HK-2 (cell line): ENCODE data around the gene ZNF846.
"Not testable (repeated sequence)": the region's sequence is repeated elsewhere in the genome, so short reads cannot be mapped to it uniquely, and the experiment has no call there.

ENCODE experiments used
- DNase-seq: peaks from one replicate; pipeline ENCODE4 v3.0.0-alpha.2; 2018; ENCODE audit not compliant: unreplicated experiment

ZNF846 gene

GRCh38 chr19:9784163-9784496 is 15.6 kb upstream of the ZNF846 start:
- not testable (repeated sequence) for DNase-seq

DNA sequence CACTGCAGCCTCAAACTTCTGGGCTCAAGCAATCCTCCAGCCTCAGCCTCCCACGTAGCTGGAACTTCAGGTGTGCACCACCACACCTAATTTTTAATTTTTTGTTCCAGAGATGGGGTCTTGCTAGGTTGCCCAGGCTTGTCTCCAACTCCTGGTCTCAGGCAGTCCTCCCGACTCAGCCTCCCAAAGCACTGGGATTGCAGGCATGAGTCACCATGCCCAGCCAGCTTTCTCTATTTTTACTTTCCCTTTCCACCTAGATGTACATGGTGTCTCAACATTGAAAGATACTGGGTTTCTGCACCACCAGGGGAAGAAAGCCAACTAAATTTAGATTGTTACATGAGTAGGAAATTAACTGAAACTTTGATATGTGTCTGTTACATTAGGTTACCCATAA is 13.8 kb upstream of the ZNF846 start:
- DNase-seq: no peak

- no peak for DNase-seq
Observed at GRCh38 chr19:9757544-9758501, 10.7 kb downstream of the ZNF846 start.

GRCh38 chr19:9752701-9753443 is 15.7 kb downstream of the ZNF846 start:
- no peak for DNase-seq

DNA sequence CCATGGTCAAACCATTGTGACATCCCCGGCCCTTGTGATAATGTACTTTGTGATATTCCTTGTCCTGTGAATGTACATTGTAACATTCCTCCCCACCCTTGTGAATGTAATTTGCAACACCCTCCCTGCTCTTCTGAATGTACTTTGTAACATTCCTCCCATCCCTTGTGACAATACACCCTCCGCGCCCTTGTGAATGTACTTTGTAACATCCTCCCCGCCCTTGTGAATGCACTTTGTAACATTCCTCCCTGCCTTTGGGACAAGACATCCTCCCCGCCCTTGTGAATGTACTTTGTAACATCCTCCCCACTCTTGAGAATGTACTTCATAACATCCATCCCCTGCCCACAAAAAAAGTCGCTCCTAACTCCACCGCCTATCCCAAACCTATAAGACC is 17.1 kb downstream of the ZNF846 start:
- DNase-seq: no peak

- DNase-seq: no peak
Observed at GRCh38 chr19:9741476-9742171, 26.9 kb downstream of the ZNF846 start.

DNA sequence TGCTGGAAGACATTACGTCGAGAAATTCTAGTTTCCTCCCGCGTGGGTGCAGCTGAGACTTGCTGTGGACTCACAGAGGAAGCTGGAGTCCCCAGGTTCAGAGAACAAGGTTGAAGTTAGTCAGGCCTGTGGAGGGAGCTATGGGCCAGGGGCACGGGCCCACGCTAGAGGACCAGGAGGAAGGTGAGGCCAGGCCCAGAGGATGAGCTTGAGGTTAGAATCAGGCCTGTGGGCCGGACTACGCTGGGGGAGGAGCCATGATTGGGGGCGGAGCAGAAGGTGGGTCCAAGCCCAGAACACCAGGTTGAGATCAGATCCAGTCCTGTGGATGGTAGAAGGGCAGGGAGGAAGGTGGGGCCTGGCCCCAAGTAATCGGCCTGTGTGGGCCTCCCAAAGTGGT is 32.6 kb downstream of the ZNF846 start:
- no peak for DNase-seq

DNA sequence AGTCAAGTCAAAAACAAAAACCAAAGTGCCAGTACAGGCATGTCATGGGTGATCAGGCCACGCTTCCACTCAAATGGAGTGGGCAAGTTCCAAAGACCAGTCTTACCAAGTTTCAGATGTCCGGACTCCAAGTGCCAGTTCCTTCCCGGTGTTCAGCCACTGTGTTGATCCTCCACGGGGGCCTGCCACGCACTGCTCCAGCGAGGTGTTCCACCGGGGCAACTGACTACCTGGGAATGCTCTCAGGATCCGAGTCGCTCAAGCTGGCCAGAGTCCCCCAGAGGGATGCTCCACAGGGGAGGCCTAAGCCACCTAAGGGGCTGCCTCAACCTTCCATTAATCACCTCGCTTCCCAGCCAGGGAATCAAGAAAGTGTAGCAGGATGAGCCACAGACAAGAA is 38.5 kb downstream of the ZNF846 start:
- not testable (repeated sequence) for DNase-seq

- DNase-seq: no peak
Observed at GRCh38 chr19:9729162-9729561, 39.4 kb downstream of the ZNF846 start.

- DNase-seq: no peak
Observed at GRCh38 chr19:9727644-9728043, 40.9 kb downstream of the ZNF846 start.

GRCh38 chr19:9725508-9726201 is 42.9 kb downstream of the ZNF846 start:
- DNase-seq: not testable (repeated sequence)

GRCh38 chr19:9724157-9724556 is 44.4 kb downstream of the ZNF846 start:
- DNase-seq: no peak

- DNase-seq: no peak
Observed at GRCh38 chr19:9721861-9722260, 46.7 kb downstream of the ZNF846 start.

- no peak for DNase-seq
Observed at GRCh38 chr19:9720541-9720940, 48.0 kb downstream of the ZNF846 start.

DNA sequence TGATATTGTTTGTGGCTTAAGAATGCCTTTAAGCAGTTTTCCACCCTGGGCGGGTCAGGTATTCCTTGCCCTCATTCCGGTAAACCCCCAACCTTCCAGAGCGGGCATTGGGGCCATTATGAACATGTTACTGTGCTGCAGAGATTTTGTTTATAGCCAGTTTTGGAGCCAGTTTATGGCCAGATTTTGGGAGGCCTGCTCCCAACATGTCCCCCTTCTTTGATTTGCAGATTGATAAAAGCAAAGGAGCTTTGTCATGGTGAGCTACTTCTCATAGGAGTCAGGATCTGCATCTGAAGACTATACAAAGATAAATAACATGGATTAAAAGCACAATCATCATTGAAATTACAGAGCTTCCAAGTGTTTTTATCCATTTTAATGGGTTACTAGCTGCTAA is 56.7 kb downstream of the ZNF846 start:
- DNase-seq: no peak

DNA sequence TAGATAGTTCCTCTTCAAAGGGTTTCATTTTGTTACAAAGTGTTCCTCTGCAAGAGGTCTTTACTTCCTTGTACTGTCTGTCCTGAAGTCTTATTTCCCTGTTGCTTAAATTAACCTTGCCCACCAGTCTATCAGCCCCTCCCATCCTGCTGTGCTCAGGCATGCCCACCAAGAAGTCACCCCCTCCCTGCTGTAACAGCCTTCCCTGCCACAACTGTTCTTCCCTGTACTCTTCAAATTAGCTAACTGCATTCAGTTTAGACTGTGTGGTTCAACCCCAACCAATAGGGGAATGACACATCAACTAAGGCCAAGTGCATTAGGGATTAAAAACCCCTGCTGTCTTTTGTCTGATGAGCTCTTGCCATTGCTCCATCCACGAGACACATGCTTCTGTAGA is 59.2 kb downstream of the ZNF846 start:
- no peak for DNase-seq

DNA sequence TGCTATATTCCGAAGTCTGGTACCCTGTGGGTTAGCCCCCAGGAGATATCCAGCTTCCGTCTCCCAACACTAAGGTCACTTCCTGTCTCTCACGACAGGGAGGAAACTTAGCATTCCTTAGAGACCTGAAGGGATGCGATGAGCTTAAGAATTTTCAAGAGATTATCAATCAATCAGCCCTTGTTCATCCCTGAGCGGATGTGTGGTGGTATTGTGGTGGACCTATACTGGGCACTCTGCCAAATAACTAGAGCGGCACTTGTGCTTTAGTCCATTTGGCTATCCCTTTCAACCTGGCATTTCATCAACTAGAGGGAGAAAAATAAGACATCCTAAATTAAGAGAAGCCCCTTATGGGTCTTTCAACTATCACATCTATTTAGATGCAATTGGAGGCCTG is 62.7 kb downstream of the ZNF846 start:
- no peak for DNase-seq

DNA sequence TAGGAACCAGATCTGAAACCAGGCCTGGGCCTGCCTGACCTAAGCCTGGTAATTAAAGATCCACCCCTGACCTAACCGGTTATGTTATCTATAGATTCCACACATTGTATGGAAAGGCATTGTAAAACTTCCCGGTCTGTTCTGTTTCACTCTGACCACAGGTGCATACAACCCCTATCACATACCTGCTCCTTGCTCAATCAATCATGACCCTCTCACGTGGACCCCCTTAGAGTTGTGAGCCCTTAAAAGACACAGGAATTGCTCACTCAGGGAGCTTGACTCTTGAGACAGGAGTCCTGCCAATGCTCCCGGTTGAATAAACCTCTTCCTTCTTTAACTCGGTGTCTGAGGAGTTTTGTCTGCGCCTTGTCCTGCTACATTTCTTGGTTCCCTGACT is 66.4 kb downstream of the ZNF846 start:
- no peak for DNase-seq
